H1 (cell line): ENCODE data around the gene KLK4. TPM values are rescaled to one million over a fixed set of nuclear protein-coding genes. Genes with fewer than 3 reads are reported as not detected.

ENCODE experiments used
- CBX5 ChIP-seq: fragments of 300-800, 300-1000 bp; sonication (generic); IDR thresholded peaks from 2 replicates; pipeline ENCODE4 v1.7.1; 2016; ENCODE audit warnings: antibody characterized with exemption, low read length, low read depth
- CEBPB ChIP-seq: IDR thresholded peaks from 2 replicates; pipeline ENCODE4 v1.6.1; 2012; ENCODE audit warnings: low read depth, low read length
- CTBP2 ChIP-seq: IDR thresholded peaks from 2 replicates; pipeline ENCODE4 v1.7.0; 2011; ENCODE audit warnings: borderline replicate concordance, mild to moderate bottlenecking, moderate library complexity, mixed read lengths, low read length; ENCODE audit not compliant: insufficient read depth, insufficient read length
- EGR1 ChIP-seq: IDR thresholded peaks from 2 replicates; pipeline ENCODE4 v1.6.1; 2011; ENCODE audit warnings: low read depth, low read length, borderline replicate concordance
- EP300 ChIP-seq, 2 experiments: IDR thresholded peaks; 1 replicate in 1 of 2; 2 replicates in 1 of 2; pipeline ENCODE4 v1.6.1; 2011 to 2012; ENCODE audit warnings: low read depth in 2 of 2, low read length in 2 of 2, mild to moderate bottlenecking in 2 of 2, borderline replicate concordance in 1 of 2, inconsistent platforms in 1 of 2, moderate library complexity in 1 of 2
- GABPA ChIP-seq: IDR thresholded peaks from 2 replicates; pipeline ENCODE4 v1.6.1; 2011; ENCODE audit warnings: mild to moderate bottlenecking, low read length, moderate library complexity, borderline replicate concordance; ENCODE audit not compliant: insufficient read depth
- JUN ChIP-seq: IDR thresholded peaks from 2 replicates; pipeline ENCODE4 v1.6.1; 2011; ENCODE audit warnings: low read depth, mild to moderate bottlenecking, improper control_type of control experiment, low read length
- MAFK ChIP-seq: IDR thresholded peaks from 2 replicates; pipeline ENCODE4 v1.6.1; 2012; ENCODE audit warnings: low read depth, mild to moderate bottlenecking, improper control_type of control experiment, low read length
- SIX5 ChIP-seq: IDR thresholded peaks from 2 replicates; pipeline ENCODE4 v1.6.1; 2011; ENCODE audit warnings: mild to moderate bottlenecking, low read depth, low read length
- TBP ChIP-seq: IDR thresholded peaks from 2 replicates; pipeline ENCODE4 v1.6.1; 2011; ENCODE audit warnings: low read depth, low read length, improper control_type of control experiment
- polyA plus RNA-seq, 7 experiments: library from polyadenylated mRNA; depleted of rRNA in 3 of 7; stranded (reverse) in 5 of 7; unstranded in 2 of 7; fragments of >200 nt in 5 of 7; fragments of 200-250 nt in 2 of 7; gene quantifications; 1 replicate in 5 of 7; 2 replicates in 1 of 7; 4 replicates in 1 of 7; pipeline versions ENCODE4 v1.2.1 to v1.2.3, GENCODE V29; 2011 to 2013; ENCODE audit warnings: missing spikeins in 2 of 7, mixed read lengths in 2 of 7
- total RNA-seq: library from RNA; stranded (reverse); fragmentation: NEBNext Ultra II Directional; extraction: Animal tissue kit (Norgen Biotek cat#: 25700); gene quantifications from 2 replicates; pipeline ENCODE4 v1.2.1, GENCODE V29; 2021

KLK4 gene
- total and polyA plus RNA-seq, 2 of the 8 experiments (the other 6 are each of a cell fraction or from before 2014, with no cell fraction given) = 0.44 TPM; not detected in 1

DNA sequence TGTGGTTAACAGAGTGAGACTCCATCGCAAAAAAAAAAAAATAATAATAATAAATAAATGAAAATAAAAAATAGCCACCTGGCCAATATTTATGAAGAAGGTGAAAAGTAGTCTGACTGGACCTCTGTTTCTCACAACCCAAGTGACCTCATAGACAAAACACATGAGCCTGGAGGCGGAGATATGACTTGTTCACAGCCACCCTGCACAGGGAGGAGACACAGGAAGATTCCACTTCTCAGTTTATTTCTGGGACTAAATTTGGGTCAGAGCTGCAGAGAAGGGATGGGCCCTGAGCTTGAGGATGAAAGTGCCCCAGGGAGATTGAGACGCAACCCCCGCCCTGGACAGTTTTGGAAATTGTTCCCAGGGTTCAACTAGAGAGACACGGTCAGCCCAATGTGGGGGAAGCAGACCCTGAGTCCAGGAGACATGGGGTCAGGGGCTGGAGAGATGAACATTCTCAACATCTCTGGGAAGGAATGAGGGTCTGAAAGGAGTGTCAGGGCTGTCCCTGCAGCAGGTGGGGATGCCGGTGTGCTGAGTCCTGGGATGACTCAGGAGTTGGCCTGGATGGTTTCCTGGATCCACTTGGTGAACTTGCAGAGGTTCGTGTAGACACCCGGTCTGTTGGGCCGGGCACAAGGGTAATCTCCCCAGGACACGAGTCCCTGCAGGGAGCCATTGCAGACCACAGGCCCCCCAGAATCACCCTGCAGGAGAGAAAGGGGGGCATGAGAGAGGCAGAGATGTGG, 32.1 kb upstream of the KLK4 start (continued):
- TF ChIP-seq EP300 (IDR thresholded peaks at IDR 0.05; ENCODE audit: borderline replicate concordance in 1 of 2, low read depth in 2 of 2, low read length in 2 of 2) (no peak), SIX5 (no peak), CBX5 (no peak), JUN (no peak), TBP (no peak), MAFK (no peak), EGR1 (no peak), GABPA (no peak), CEBPB (no peak), CTBP2 (no peak)
